NCI-H2029 treated with DMSO at 0.1 percent for 48 hours (cell line): ENCODE measurements around the gene EHD4.

Source experiments
- DNase-seq: peaks from one replicate; lab custom pipeline; 2025; lab: John Stamatoyannopoulos, UW

EHD4 gene

DNA sequence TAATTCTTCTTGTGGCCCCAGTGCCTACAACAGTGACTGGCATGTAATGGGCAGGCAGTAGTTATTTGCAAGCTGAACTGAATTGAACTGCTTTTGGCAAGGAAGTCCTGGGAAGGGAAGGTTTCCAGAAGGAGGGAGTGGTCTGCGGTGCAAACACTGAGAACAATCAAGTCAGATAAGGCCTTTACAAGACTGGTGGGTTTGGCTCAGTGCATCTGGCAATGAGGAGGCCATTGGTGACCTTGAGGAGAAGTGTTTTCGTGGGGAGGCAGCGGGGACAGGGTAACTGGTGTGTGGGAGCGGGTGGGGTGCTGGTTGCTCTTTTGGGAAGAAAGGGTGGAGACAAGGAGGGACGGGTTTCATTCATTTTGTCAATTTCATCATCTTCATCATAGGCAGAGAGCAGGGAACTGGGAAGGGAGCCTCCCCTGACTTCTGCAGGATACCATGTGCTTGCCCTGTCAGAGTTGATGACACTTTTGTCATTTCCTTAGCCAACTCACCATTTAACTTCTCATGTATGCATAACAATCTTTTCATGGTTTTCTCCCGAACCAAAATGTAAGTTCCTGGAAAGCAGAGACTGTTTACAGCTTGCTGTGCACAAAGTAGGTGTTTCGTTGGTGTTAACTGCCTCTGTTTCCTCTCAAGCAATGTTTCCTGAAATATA, 8.4 kb upstream of the EHD4 start:
- no peak for DNase-seq

DNA sequence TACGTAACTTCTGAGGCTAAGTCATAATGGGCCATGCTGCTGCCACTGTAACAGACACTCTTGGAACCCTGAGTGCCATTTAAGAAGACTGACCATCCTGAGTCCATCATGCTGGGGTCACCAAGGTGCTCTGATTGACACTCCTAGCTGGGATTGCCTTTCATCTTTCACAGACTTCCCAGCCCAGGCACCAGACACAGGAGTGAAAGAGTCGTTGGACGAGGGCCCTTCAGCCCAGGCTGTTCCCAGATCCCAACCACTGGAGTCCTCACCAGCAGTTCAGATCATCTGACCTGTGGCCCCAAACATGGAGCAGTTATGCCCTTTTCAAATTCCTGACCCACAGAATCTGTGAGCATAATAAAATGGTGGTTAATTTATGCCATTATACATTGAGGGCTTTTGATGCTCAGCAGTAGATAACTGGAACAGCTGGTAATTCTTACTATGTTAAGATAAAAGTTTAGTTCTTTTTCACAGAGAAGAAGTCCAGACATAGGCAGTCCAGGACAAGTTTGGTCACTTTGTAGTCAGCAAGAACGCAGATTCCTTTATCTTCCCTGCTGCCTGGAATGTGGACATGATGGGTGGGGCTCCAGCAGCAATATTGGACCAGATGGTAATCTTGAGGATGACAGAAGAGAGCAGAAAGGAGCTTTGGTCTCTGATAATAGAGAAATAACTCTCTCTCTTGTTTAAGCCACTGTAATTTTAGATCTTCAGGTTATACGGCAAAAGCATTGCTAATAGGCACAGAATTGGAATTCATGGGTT, 7.3 kb upstream of the EHD4 start:
- no peak for DNase-seq

DNA sequence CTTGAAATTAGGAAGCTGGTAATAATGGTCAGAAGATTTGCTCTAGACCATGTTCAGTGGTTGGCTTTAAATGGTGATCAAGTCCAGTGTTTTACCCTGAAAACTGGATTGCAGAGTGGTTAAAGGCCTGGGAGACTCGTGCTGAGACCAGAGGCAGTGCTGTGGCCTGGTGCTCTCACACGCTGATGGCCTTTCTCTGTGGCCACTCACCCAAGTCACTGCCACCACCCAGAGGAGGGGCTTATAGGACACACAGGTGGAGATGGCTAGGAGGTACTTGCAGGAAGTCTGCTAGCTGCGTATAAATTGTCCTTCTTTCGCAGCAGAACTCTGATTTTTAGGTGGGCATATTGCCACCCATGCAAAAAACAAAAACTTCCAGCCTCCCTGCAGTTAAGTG, 6.2 kb upstream of the EHD4 start:
- DNase-seq, result no peak

DNA sequence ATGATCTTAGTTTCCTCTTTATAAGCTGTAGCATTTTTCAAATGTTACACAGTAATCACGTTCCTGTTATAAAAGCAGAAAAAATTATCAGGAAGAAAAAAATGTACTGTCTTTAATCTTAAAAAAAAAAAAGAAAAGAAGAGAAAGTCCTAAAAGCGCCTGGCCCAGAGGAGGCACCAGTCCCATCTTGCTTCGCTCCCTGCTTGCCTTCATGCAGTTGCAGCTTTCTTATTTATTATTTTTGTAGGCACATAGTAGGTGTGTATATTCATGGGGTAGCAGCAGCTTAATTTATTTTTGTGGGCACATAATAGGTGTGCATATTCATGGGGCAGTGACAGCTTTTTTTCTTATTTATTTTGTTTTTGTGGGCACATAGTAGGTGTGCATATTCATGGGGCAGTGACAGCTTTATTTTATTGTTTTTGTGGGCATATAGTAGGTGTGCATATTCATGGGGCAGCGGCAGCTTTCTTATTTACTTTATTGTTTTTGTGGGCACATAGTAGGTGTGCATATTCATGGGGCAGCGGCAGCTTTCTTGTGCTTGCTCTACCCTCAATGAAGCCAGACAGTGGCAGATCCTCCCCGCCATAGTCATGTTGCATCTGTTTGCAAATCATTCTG, 5.5 kb upstream of the EHD4 start:
- DNase-seq, result no peak

DNA sequence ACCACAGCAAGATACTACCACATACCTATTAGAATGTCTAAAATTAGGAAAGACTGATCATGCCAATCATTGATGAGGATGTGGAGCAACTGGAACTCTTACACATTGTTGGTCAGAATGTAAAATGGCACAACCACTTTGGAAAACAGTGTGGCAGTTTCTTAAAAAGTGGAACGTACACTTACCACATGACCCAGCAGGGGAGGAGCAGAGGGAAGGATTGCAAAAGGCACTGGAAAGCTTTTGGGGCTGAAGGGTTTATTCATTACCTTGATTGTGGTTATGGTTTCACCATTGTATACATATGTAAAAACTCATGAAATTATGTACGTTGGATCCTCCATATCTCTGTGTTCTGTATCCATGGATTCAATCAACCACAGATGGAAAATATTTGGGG, 3.3 kb upstream of the EHD4 start:
- no peak for DNase-seq

DNA sequence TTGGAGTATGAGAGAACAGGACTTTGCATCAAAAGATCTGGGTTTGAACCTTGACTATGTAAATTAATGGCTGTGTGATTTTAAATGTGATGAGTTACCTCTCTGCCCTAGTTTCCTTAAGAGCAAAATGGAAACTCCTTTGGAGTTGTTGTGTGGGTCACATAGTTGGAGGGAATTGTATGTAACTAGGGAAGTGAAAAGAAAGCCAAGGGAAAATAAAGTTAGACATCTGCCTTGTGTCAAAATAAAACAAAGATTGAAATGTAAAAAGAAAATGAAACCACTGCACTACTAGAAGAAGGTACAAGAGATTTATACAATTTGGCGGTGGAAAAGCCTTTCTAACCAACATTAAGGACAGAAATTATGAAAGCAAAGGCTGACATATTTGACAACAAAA, 1.7 kb upstream of the EHD4 start:
- DNase-seq, result no peak

DNA sequence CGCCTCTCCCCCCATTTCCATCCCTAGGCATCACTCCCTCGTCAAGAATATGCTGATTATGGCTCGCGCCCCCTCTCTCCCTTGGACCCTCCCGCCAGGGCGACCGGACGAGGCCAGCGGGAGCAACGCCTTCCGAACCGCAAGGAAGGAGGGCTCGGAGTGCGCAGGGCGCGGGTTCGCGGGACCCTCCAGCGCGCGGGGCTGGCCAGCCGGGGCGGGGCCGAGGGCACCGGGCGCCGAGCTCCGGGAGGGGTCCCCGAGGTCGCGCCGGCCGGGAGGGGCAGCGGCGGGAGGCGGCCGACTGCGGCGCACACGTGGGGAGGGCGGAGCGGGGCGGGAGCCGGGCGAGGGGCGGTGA, 483 bp downstream of the EHD4 start:
- DNase-seq, result no peak

DNA sequence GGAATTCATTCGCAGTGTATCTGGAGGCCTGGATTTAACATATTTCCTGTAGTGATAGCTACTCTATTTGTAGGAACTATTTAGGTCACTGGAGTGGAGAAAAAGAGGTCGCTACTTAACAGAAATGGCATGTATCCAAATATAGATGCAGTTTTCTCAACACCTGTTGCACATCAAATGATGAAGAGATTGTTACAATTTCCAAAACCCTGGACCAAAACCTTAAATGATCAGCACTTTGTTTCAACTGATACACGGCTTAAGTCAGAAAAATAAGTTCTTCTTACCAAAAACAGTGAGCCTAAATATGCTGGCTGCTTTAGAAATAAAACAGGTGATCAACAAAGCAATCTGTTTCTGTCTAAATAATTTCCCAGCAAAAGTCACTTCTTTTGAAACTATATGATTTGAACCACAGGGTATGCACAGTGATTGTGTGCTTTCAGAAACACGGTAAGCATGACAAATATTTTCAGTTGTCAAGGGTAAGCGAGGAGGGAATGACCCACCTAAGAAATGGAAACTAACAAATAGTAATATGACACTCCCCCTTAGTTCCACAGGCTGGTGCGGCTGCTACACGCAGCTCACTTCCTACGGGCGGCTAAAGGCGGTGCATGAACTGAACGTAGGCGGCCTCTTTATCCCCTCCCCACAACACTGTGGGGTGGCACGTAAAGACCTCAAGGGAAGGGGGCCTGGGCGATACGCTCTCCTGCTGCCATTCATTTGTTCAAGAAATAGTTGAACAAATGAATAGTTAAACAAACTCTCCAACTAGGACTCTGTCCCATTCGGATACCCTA, 1.1 kb downstream of the EHD4 start:
- peak; percentile 23 for DNase-seq

DNA sequence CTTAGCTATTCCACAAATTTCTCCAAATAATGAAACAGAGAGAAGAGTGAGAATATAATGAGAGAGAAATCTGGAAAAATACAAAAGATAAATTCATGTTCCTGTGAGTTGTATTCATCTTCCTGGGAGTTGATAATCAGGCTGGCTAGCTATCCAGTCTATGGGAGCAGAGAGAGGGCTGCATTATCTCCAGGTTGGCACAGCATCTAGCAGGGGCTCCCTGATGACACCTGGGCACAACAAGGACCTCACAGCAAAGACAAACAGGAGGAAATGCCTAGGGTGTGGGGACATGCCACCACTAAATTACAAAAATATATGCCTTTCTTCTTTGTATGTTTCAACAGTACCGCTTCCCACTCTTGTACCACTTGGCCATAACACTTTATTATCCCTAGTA, 1.9 kb downstream of the EHD4 start:
- DNase-seq, result no peak

DNA sequence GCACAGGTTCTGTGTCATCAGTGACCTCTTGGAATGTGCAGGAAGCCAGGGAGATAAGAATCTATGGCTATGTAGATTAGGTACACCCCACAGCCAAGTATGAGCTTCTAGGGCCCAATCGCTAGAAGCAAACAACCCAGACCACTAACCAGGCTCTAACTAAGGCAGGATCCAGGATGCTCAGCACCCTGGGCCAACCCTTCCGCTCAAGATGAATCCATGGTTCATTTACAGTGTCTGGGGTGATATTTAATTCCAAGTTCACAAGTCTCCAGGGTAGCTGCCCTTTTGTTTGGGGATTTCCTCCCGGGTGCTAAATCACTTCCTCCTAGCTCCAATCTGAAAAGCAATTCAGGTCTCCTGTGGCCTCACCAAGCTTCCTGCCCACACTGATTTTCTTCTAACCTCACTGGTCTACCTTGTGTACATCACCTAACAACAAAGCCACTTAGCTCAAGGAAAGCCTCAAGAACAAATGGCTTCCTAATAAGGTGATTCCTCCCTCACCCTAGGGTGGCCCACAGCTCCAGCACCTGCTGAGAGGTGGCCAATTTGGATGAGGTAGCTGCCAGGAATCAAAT, 2.4 kb downstream of the EHD4 start:
- no peak for DNase-seq

DNA sequence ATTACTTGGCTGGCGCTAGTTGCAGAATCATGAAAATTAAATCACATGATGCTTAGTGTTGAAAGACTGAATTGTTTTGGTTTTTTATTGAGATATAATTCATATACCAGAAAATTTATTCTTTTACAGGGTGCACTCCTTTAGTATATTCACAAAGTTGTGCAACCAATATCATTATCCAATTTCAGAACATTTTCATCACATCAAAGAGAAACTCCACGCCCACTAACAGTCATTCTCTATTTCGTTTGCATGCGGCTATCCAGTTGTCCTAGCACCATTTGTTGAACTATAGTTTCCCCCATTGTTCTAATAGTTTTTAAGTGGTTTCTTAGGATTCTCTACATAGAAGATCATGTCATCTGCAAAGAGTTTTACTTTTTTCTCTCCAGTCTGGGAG, 3.7 kb downstream of the EHD4 start:
- no peak for DNase-seq

DNA sequence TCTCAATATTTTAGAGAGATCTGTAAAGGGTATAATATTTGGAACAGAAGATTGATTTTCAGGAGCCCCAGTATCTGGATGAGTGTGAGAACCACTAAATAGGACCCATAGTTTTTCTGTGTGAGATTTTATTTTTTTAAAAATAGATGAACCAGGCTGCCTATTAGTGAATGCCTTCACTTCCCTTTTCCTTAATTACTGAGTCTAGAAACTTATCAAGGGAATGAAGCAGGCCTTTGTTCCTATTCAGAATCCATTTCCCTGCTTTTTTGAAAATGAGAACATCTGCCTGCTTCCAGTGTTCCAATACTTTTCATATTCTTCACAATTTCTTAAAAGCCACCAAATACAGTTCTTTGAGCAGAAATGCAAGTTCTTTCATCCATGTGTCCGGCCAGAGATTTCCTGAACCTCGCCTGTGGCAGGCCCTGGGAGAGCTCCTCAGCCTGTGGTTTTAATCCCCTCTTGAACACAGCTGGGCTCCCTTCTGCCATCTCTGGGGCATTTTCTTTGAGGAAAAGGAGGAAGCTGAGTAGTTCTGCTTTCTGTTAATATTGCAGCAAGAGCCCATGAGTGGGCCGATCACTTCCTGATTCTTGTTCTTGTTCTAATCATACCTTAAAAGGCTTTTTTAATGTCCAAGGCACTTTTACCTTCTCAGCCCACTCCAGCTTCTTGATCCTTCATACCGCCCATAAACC, 4.7 kb downstream of the EHD4 start:
- DNase-seq, result no peak

DNA sequence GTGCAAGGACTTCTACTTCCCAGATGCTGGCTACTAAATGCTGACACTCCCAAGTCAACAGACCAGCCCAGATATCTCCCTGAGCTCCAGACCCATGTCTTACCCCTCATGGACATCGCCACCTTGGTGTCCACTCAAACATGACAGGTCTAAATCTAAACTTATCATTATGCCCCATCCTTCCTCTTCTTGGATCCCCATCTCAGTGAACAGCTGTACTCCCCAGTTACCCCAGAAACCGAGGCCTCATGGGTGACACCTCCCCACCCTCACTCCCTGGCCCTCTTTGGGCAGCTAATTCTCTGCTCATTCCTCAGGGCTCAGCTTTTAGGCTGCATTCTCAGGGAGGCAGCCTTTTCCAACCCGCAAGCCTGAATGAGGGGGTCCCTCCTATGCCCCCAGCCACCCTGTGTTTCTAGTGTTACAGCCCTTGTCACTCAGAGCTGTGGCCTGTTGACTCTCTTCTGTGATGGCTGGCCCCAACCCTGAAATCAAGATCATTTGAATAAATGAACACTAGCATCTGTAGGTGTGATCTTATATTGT, 5.4 kb downstream of the EHD4 start:
- DNase-seq, result no peak

DNA sequence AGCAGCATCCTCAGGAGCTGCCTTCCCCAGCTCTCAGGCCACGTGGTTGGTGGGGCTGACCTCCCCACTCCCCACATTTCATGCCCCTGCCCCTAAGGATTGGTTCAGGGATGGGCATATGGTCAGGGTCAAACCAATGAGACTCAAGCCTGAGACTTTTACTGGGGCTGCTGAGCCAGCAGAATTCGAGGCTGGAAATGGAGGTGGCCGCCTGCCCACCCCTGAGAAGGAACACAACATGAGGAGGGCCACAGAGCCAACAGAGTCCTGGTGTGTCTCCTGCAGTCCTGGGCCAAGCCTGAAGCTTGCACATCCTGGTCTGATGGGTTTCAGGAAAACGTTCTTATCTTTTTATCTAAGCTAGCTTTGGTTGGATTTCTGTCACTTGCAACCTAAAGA, 5.9 kb downstream of the EHD4 start:
- no peak for DNase-seq

DNA sequence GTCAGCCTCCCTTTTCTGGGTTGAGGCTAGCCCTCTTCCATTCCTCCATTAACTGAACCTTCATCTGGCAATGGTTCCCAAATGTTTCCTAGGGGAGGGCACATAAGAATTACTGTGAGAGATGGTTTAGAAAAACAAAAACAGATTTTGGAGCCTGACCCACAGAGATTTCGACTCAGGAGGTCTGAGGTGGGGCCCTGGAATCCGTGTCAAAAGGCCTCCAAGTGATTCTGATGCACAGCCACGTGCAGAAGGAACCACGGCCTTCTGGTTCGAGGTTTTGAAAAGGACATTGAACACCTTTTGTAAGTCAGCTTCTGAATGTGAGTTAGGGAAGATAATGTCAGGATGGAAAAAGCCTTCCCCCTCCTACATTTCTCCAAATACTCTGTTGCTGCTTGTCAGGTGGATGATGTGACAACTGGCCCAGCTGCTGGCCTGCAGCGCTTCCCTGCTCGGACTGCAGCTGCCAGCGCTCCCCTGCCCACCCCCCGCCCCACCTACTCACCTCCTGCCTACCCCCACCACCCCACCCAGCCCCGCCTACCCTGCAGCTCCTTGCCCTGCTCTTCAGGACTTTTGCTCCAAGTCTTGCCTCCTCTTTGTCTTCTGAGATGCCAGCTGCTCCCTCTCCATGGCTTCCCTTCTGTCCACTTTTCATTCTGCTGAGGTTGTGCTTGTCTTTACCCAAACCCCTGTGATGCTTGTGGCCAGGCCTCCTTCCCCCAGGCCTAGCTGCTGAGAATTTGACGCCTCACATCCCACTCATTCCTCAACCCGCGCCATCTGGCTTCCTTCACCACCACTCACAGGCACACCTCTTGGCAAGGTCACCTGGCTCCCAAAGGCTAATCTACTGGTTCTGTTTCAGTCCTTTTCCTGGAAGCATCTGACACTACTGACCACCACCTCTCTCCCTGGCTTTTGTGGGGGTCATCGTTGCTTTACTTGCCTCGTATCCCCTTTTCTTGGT, 6.6 kb downstream of the EHD4 start:
- no peak for DNase-seq

DNA sequence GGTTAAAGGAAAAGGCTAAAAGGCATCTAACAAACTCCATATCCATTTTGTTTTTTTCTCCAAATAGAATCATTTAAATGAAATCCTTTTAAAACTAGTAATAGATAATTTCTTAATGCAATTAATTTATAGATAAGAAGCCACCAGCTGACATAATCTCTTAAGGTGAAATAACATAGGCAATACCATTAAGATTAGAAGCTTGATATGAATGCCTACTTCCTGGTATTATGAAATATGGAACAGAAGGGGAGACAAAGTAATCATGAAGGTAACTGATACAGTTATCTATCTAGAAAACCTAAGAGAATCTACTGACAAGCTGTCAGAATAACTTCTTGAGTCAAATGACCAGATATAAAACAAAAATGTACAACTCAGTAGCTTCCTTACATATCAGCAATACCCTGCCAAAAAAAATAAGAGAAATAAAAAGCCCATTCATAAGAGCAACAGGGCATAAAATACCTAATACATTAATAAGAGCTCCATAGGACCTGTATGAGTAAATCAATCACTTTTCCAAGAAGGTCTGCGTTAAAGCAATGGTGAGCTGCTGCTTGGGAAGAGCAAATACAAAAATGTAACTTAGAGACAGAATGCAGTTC, 10.7 kb downstream of the EHD4 start:
- no peak for DNase-seq

DNA sequence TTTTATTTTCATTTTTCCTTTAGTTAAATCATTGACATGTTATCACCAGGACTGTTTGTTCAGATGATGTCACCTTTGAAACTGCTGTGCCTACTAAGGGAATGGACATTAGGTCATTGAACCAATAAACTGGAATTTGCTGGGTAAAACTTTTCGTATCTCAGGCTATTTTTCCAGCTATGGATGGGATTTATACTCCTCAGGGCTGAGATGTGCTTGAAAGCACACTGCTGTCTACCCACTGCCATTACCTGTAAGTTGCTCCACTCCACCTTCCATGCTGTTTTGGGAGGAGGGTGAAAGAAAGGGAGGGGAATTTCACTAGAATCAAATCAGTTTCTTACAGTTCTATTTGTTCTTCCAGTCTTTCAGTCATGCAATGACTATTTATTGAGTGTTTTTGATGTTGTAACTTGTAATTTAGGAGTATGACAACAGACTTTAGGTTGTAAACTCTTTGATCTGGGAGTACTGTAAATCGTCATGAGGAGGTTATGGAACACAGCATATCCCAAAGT, 11.3 kb downstream of the EHD4 start:
- DNase-seq, result no peak

DNA sequence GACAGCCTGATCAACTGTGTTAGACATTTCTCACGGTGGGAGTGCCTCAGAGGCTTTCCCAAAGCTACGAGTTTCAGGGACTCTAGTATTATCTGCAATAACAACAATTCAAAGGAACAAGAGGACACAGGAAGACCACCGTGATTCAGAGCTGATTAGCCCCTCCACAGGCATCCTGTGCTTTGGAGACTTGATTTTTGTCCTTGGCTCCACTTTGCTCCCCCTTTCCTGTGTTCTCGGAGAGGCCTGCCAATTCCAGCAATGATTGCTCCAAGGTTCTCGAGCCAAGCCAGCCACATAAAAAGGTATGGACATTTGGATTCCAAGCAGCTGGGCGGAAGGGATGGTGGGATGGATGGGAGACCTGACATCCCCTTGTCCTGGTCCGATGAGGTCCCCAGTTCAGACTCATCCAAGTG, 14.3 kb downstream of the EHD4 start:
- no peak for DNase-seq
